HG02610 (cell line): ENCODE measurements around the gene NKD1.
A peak's percentile ranks its signal among the peaks of the same experiment; 100 is the strongest.

Experiments used
- ATAC-seq: cut with Tn5 transposase; IDR thresholded peaks from one replicate; pipeline ENCODE4 v1.9.1; 2021; ENCODE audit warnings: mild to moderate bottlenecking, moderate library complexity; ENCODE audit not compliant: unreplicated experiment

NKD1 gene

DNA sequence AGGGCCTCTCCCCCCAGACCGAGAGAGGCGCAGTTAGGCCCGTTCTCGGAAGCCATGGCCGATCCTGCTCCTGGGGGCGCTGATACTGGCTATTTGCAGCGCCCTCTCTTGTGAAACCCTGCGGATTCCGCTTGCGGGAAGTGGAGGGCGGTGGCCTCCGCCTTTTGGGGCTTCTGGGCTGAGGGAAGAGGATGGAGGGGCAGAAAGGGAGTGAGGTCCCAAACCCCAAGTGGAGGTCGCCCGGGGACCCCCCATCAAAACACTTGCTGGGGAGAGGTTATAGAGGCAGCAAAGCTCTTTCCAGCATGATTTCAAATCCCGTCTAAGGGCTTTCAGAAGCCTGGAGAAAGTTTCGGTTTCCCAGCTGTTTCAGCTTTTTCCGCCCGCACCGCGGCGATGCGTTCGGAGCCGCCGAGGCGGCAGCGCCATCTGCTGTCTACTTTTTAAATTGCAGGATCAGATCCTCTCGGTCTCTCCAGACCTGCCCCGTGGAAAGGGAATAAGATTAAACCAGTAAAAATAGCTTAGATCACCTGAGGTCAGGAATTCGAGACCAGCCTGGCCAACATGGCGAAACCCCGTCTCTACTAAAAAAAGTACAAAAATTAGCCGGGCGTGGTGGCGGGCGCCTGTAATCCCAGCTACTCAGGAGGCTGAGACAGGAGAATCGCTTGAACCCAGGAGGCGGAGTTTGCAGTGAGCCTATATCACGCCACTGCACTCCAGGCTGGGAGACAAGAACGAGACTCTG, 117.1 kb downstream of the NKD1 start:
- no peak for ATAC-seq

DNA sequence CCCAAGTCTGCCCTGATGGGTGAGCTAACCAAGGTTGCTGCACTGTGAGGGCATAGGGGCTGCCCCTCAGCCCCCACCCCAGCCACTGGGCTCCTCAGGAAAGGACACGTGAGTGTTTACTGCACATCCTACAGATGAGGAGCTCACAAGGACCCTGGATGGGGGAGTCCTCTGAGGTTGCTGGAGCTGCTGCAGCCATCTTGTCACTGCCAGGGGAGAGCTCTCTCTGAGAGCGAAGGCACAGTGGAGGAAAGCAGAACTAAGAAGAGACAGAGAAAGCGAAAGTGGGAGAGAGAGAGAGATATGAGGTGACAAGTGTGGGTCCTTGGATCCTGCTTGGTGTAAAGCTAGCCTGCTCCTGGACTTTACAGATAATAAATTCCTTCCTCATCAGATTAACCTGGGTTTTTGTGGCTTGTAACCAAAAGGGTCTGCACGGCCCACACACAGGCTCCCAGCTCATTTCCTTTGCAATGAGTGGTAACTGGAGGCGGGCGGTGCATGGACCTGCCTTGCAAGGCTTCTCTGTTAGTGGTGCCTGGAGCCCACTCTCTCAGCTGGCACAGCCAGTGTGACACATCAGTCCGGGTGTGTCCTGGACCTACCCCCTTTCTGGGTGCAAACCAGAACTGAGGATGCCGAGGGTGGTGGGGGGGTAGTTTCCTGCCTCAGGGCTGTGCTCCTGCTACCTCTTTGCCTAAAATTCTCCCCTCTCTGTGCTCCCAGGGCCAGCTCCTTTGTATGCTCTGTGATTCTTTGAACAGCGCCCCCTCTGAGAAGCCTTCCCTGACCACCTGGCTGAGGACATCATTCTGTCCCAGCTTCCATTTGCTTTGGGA, 118.7 kb downstream of the NKD1 start:
- peak; percentile 90 for ATAC-seq

DNA sequence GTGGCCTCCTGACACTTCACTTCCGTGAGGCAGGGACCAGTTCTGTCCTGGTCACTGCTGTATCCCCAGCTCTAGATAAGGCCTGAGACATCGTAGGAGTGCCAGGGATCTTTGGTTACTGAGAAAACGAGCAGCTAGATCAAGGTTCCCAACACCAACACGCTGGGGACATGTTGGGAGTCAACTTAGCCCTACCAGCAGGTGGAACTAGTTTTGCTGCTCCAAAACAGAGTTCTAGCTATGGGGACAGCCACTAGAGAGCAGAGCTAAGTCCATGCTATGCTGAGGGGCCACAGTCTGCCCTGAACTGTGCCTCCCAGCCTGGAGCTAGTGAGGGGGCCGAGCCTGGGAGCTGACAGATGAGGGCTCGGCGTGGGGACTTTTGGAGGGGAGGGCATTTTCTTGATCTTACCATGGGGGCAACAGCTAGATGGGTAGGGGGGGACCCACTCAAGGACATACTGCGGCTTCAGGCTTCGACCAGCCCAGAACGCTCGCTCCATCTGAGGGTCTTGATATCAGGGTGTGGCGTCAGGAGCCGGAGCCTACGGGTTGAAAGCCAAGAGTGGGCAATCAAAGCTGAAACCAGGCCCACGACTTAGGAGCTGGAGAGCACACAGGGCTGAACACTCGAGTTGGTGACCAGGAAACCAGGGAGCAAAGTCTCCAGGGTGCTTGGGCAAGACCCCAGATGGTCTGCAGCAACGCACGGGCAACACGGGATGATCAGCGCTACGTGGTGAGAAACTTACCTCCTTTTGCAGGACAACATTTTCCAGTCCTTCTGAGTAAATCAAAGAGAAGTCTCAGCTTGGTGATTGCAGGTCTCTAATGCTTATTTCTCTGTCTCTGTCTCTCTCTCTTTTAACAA, 119.5 kb downstream of the NKD1 start:
- ATAC-seq, result no peak

DNA sequence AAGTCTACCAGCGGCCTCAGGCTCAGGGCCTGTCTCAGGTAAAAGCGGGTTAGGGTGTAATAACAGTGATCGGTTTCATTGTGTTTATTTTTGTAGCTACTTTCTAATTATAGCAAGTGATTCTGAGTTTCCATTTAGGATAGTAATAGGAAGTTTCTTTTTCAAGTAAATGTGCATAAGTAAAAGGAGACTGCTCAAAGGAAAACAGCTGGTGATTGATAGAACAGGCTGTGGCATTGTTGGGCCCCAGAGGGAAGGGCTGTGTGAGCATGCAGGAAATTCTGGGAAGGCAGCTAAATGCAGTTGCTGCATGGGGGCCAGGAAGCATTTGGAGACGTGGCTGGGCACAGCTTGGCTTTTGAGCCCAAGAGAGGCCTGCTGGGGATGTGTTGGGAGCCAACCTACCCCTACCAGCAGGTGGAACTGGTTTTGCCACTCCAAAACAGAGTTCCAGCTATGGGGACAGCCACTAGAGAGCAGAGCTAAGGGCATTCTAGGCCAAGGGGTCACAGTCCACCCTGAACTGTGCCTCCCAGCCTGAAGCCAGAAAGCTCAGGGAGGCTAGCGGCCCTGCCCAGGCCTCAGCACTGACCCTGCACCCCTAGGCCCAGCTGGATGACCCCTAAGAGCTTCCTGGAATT, 120.3 kb downstream of the NKD1 start:
- no peak for ATAC-seq

DNA sequence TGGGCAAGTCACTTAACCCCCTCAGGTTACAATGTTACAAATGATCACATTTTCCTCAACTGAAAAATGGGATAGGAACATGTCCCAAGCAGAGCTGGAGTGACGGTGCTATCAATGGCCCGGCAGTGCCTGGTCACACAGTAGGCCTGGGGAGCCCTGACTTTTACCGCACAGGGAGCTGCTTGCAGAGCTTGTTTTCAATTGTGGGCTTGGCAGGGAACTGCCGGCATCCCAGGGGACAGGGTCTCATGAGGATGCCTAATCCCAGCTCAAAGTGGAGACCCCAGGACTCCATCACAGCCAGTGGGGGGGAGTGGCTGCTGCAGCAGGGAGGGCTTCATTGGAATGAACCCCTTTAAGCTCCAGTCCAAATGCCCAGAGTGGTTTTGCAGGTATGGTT, 121.5 kb downstream of the NKD1 start:
- ATAC-seq, result no peak

DNA sequence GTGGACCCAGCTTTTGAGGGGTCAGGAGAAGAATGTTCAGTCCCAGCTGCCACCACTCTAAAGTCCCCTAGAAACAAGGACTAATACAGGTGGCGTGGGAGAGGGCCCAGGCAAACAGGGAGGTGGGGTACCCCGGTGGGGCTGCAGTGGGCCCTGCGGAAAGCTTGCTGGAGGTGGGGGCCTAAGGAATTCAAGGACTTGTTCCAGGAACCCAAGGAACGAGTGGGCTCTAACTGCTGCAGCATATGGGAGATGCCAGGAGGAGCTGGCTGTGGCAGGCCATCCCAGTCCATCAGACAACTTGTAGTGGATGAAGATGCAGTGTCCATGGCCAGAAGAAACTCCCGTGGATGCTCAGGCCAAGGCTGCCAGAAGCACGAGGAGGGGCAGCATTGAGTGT, 122.3 kb downstream of the NKD1 start:
- no peak for ATAC-seq

DNA sequence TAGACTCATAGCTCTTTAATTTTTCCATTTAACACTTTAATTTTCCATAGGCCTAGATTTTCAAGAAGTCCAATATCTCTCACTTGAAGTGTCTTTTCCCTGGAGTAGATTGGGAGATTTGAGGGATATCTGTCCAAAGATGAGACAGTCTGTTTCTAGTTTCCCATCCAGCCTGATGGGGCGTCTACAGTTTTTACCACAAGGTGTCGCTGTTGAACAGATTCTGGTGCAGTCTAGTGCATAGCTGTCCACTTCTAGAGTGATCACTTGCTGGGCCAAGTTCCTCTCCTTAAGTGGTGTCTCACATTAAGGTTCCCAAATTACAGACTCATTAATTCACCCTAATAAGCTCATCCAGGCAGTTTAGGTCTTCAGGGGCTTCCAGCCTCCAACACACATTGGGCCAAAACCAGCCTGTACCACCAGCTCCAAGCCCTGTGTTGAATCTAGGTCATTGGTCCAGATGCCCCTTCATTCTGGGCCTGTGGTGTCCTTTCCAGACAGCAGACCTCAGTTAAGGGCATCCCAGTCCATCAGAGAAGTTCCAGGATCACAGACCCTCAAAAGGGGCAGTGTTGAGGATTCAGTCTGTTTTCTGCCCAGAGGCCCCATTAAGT, 123.6 kb downstream of the NKD1 start:
- no peak for ATAC-seq

DNA sequence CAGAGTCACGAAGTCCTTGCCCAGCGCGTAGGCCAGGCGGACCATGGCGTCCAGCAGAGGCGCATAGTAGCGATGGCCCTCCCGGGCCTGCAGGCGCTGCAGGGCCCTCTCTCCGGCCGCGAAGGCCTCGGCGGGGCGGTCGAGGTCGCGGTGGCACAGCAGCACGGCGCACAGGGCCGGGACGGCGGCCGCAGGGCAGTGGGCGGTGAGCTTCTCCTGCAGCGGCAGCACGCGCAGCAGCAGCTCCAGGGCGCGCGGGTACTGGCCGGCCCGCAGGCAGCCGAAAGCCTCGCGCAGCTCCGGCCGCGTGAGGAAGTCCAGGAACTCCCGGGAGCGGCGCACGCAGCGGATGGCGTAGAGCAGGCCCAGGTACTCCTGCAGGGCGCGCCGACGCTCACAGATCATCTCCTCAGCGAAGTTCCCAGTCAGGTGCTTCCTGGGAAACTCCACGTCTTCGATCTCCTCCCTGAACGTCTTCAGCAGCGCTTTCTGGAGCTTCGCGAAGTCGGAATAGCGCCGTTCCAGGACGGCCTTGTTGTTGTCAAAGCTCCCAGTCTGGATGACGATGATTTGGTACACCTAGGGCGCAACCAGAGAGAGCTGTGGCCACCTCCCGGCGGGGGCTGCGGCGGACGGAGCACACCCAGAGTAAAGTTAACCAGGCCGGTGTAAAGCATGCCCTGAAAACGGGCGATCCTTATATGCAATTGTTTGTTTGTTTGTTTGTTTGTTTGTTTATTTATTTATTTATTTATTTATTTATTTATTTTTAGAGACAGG, 125.5 kb downstream of the NKD1 start:
- no peak for ATAC-seq

DNA sequence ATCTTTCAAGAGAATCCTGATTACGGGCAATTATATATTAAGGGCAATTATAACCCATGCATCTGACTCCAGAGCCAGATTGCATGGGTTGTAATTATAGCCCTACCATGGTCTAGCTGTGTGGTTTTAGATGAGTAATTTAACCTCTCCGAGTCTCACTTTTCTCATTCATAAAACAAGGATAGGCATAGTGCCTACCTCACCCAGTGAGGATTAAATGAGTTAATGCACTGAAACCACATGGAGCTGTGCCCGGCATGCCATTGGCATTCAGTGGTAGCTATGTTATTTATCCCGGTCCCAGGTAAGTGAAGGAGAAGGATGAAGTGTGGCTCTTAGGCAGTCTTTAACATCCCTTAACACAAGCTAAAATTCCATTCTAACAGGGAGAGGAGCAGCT, 126.6 kb downstream of the NKD1 start:
- ATAC-seq, result no peak

DNA sequence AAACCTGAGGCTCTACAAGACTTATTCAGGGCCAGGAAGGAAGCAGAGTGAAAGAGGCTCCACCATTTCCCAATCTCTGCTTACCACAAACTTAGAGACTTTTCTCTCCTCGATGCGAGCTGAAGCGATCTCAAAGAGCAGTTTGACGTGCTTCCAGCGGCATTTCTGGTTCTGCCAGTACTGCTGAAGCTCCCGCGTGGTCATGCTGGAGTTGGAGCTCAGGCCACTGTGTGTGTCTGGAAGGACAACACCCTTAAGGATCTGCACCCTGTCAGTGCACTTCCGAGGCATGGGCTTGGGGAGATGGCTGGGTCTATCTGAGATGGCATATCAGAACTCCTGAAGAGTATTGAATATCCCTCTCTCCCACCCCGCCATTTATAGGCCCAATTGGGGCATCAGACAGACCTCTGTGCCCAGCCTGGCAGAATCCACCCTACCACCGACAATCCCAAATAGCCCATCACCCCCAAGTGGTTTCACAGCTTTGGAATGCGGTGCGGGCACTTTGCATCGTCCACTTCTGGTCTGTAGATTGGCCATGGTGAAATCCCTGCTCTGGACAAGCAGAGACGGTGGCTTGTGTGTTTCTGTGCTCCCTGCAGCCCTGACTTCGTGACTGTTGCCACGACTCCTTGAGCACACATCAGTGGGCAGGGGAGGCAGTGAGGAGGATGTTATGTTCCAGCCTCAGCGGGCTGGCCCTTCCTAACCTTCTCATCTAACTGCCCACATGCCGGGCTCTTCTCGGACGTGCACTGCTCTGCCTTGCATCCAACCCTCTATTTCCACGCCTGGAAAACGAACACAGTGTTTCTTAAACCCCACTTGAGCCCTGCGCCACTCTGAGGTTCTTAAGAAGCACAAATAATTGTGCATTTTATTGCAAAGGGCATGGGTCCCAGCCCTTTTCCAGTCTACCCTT, 127.8 kb downstream of the NKD1 start:
- no peak for ATAC-seq

DNA sequence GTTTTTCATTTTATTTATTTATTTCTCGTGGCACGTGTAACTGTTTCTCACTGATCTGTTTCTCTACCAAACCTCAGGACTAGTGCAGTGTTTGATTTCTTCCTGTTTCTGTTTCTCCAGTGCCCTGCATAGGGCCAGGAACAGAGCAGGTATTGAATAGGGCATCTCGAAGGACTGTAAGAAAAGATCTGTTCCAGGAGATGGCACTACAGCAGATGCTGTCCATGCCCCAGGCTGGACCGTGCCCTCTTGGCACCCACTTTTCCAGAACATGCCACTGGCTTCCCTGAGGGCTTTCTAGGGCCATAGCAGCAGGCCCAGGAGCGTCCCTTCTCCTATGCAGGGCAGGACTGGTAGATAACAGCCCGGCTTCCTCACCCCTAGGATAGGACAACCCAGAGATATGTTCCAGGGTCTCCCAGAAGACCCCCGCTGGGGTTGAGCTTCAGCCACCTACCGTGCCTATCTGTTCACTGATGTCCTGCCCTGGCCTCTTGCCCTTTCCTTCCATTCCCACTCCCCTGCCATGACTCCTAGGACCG, 128.6 kb downstream of the NKD1 start:
- ATAC-seq, result no peak

DNA sequence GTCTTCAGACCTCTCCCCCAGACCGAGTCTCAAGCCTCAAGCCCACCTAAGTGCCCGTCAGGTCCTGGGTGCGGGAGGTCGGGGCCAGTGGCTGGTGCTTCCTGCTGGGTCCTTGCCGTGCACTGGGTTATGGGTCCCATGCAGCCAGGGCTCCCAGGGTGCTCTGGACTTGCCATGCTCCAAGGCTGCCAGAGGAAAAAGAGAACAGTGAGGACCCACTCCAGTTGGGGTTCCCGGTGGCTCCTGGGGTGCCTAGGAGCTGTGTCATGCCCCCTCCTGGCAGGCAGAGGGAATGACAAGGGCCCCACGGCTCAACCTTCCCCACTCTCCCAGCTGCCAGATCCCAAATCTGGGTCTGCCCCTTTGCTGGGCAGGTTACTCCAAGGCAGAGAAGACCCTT, 129.2 kb downstream of the NKD1 start:
- no peak for ATAC-seq

DNA sequence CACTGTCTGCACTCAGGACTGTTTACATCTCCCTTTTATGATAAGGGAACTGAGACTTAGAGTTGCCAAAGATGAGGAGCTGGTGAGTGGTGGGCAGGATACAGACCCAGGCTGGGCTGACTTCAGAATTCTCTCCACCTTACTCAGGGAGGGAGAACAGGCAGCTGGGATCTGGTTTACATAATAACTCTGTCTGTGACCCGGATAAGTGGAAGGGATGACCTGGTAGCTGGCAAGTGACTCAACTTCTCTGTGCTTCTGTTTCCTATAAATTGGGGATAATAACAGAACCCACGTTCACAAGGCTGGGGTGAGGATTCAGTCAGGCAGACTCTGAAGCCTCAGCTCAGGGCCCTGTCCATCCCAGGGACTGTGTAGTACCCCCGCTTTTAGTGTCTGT, 130.3 kb downstream of the NKD1 start:
- ATAC-seq, result no peak

DNA sequence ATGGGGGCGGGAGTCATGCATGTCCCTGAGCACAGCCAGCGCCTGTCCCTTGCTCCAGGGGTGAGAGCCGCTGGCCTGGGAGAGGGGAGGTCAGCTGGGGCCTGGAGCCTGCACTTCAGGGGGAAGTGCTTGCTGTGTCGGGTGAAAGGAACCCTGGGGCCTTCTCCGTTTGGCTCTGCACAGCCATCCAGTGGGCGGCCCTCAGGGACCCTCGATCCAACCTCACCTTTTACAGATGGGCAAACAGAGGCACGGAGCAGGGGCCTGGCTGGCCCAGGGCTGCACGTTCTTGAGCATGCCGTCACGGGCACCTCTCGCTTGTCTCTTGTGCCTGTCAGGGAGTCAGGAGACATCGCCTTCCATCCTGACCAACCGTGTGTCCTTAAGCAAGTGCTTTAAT, 131.1 kb downstream of the NKD1 start:
- no peak for ATAC-seq

DNA sequence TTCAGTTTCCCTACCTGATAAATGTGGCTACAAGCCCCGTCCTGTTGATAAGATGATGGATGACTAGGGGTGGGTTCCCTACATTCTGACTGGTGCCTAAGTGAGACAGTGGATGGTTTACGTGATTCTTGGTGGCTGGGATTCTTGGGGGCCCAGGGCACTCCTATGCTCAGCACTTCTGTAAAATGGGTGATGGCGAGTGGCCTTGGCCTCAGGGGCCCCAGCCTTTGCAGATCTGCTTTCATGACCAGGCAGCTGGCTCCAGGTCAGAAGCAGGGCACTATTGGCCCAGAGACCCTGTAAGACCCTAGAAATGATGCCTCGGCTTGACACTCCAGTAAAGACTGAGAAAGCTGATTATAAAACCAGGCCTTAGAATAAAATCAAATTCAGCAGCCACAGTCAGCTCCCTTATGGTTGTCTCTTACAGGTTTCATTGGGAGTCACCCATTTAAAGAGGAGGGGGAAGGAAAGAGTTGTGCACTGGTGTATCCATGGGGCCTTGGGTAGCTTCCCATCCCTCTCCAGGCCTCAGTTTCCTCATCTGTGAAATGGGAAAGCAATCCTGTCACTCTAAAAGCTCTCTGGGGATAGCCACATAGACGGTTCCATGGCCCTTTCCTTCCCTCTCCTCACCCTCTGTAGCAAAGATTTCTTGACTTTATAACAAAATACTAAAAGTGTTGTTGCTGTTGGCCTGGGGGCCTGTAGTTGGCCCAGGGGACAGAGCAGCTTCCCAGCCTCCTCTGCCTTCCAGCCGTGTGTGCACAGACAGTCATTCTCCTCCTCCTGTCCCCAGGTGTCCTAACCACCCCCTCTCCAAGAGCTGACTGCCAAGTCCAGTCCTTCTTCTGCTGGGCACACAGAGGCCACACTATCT, 131.7 kb downstream of the NKD1 start:
- ATAC-seq, result no peak

DNA sequence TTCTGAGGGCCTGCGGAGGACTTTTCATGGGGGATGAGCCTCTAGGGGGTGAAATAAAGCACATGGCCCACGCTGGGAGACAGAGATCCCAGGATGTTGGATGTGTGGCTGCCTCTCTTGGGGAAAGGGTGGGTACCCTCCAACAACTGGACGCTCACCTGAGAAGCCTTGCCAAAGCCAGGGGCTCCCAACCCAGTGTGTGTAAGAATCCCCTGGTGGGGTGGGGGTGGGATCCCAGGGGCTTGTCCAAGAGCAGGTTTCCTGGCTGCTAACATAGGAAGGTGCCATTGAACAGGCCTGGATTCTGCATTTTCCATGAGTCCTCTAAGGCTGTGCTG, 132.3 kb downstream of the NKD1 start:
- ATAC-seq, result no peak

DNA sequence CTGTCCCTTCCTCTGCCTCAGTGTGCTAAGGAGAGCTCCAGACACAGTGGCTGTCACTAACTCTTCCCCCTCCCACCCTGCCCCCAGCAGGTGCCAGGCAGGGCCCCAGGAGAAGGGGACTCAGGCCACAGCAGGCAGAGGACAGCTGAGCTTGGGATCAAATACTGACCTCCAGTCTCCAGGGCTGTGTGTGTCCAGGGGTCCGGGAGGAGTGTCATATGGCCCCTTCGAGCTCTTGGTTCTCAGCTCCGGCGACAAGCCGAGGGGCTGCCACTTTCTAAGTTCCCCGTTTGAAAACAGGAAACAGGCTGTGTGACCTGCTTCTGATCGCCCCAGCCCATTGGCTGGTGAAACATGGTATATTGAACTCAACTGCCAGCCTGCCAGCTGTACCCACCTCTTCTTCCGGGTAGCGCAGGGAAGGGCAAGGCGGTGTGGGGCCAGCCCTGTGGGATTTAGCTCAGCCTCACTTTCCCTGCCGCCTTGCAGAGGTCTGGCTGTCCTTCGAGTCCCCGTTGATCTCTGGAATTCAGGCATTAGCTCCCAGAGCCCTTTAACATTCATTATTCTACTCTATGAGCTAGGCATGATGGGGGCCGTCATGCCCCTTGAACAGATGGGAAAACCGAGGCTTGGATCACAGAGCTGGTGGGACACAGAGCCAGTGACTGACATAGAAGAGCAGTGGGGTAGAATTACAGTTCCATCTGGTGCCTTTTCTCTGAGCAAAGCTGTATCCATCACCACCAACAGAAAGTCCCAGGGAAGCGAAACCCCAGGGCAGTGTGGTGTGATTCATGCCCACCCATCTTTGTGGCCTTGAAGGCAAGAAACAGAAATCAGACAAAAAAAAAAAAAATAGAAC, 133.1 kb downstream of the NKD1 start, which contains the start of gene SNX20:
Gene SNX20, minus strand, starts transcription at position 292 of the 865 bp plus-strand sequence. CDS start 3,786 bp downstream, outside the sequence.
- ATAC-seq, result peak; percentile 39
